Ascending aorta (tissue), 2 donors: ENCODE data around the gene SP4. TPM values are rescaled to one million over a fixed set of nuclear protein-coding genes. Genes with fewer than 3 reads are reported as not detected.

Experiments
- DNase-seq, 2 donors: peaks; one replicate each; pipeline ENCODE4 v3.0.0-alpha.2; 2019; ENCODE audit warnings: low spot score in 2 of 2
- H3K27ac ChIP-seq, 2 donors: fragments of 200-600 bp; sonication (generic); one replicate each; pipeline ENCODE4 v1.5.1; 2016 to 2017; ENCODE audit warnings: mild to moderate bottlenecking in 1 of 2
- H3K27me3 ChIP-seq: fragments of 200-600 bp; sonication (generic); one replicate; pipeline ENCODE4 v1.5.1; 2017
- H3K36me3 ChIP-seq, 2 donors: fragments of 200-600 bp; sonication (generic); one replicate each; pipeline ENCODE4 v1.5.1; 2016
- H3K4me1 ChIP-seq, 2 donors: fragments of 200-600 bp; sonication (generic); one replicate each; pipeline ENCODE4 v1.5.1; 2016 to 2017; ENCODE audit warnings: mild to moderate bottlenecking in 1 of 2
- H3K4me3 ChIP-seq, 2 donors: fragments of 200-600 bp; sonication (generic); one replicate each; pipeline ENCODE4 v1.5.1; 2016 to 2017; ENCODE audit warnings: mild to moderate bottlenecking in 1 of 2
- H3K9me3 ChIP-seq, 2 donors: fragments of 200-600 bp; sonication (generic); one replicate each; pipeline ENCODE4 v1.5.1; 2016
- CTCF ChIP-seq, 3 experiments: fragments of 200-600 bp in 2 of 3; fragments of 450-650 bp in 1 of 3; sonication (generic) in 2 of 3; IDR thresholded peaks; one replicate each; pipeline ENCODE4 v1.5.1; 2016 to 2019; ENCODE audit warnings: antibody characterized with exemption in 3 of 3, mild to moderate bottlenecking in 1 of 3, moderate library complexity in 1 of 3
- intact Hi-C: fragments of 100-400 bp; cut with DNase I; formaldehyde crosslinking; loops from one replicate; pipeline ENCODE4 v1.15.1; 2023
- total RNA-seq: library from RNA; depleted of rRNA; stranded (reverse); fragments of >200 nt; gene quantifications from one replicate; pipeline ENCODE4 v1.1.0, GENCODE V29; 2016

Gene SP4
- total RNA-seq, 1 donor from 2014 or later, result 2.9 TPM

DNA sequence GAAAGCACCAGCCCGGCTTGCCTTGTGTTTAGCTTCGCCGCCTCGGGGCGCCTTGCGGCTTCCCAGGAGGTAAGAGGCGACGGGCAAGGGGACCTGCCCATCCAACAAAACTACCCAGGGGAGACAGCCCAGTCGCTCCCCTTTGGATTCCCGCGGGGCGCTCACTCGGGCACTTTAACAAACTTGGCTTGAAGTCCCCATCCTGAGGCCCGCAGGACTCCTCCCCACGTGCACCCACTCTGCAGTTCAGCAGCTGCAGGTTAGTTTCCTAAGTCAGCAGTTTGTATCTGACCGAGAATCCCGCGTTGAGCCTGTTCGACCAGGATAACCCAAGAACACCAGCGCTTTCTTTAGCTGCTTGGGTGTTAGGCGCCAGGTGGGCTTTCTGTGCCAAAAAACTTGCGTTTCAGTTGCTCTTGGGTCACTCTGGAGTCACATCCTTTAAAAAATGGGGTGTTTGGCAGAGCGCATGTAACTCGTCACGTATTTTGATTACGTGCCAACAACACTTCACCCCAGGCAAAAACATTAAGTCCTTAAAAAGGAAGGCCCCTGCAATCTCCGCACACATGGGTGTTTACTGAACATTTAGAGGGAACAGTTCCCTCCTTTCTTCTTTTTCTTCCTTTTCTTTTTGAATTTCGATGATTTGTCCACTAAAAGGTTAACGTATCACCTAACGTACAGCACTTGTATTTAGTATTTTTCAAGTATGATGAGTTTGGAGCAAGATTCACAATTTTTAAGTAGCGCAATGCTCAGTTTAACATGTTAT lies 115.8 kb downstream of the SP4 start:
- H3K27ac ChIP-seq, result no peak overlapping the region
- H3K9me3 ChIP-seq, result no peaks in the 10 kb centered on the region
- intact Hi-C loops, result no loop called here
- peaks cover 0 to 3% of the 10 kb centered on the region in 2 donors for H3K4me1 ChIP-seq
- no peak for DNase-seq
- peaks cover 10% of the 10 kb centered on the region for H3K27me3 ChIP-seq
- no peaks in the 10 kb centered on the region for H3K36me3 ChIP-seq
- H3K4me3 ChIP-seq, result peak overlapping the region; percentile 59 to 67
- no peak for TF ChIP-seq CTCF (IDR thresholded peaks at IDR 0.05)

- Histone ChIP-seq H3K27ac (no peak overlapping the region), H3K36me3 (no peaks in the 10 kb centered on the region), H3K4me1 (peaks cover 0 to 3% of the 10 kb centered on the region in 2 donors), H3K9me3 (no peaks in the 10 kb centered on the region), H3K4me3 (no peak overlapping the region), H3K27me3 (peaks cover 10% of the 10 kb centered on the region)
- intact Hi-C loops, result no loop called here
- no peak for DNase-seq
- TF ChIP-seq CTCF (IDR thresholded peaks at IDR 0.05), result no peak
These were observed 116.4 kb downstream of the SP4 start for GRCh38 chr7:21544303-21544656.

DNA sequence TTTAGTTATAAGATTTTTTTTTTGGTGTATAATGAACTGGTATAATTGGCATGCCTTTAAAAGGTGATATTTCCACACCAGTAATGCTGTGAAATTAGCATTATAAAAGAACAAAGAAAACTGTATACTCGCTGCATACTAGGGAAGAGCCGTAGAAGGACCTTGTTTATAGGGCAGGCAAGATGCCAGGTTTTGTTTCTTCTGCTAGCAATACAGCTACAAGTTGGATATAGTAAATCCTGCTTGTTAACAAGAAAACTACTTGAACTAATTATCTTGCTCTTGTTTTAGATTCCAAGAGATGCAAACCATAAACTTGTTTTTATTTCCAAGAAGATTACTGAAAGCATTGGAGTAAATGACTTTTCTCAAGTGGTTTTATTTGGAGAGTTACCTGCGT lies 116.8 kb downstream of the SP4 start:
- no peaks in the 10 kb centered on the region for H3K36me3 ChIP-seq
- intact Hi-C loops, result no loop called here
- no peak for DNase-seq
- H3K9me3 ChIP-seq, result no peaks in the 10 kb centered on the region
- H3K4me1 ChIP-seq, result peaks cover 0 to 3% of the 10 kb centered on the region in 2 donors
- H3K4me3 ChIP-seq, result no peak overlapping the region
- H3K27ac ChIP-seq, result no peak overlapping the region
- H3K27me3 ChIP-seq, result peaks cover 10% of the 10 kb centered on the region
- TF ChIP-seq CTCF (IDR thresholded peaks at IDR 0.05), result no peak

GRCh38 chr7:21547501-21547900 lies 119.6 kb downstream of the SP4 start:
- H3K36me3 ChIP-seq, result no peaks in the 10 kb centered on the region

GRCh38 chr7:21548491-21548890 lies 120.6 kb downstream of the SP4 start:
- Histone ChIP-seq H3K27ac (no peak overlapping the region), H3K36me3 (no peaks in the 10 kb centered on the region), H3K4me3 (no peak overlapping the region), H3K27me3 (peaks cover 2% of the 10 kb centered on the region), H3K4me1 (no peaks in the 10 kb centered on the region), H3K9me3 (no peaks in the 10 kb centered on the region)
- intact Hi-C loops, result no loop called here
- no peak for DNase-seq
- TF ChIP-seq CTCF (IDR thresholded peaks at IDR 0.05), result no peak

More at GRCh38 chr7:21547501-21547900, 119.6 kb downstream of the SP4 start:
- no peak for DNase-seq
- Histone ChIP-seq H3K4me1 (peaks cover 0 to 3% of the 10 kb centered on the region in 2 donors), H3K27ac (no peak overlapping the region), H3K9me3 (no peaks in the 10 kb centered on the region), H3K4me3 (no peak overlapping the region), H3K27me3 (peaks cover 9% of the 10 kb centered on the region)
- TF ChIP-seq CTCF (IDR thresholded peaks at IDR 0.05), result no peak
- intact Hi-C loops, result no loop called here
